VCaP (cell line): ENCODE results near the gene FAF2.

Experiments used
- H3K27ac ChIP-seq: fragments of 450-650 bp; 2 replicates; pipeline ENCODE4 v1.5.1; 2017
- CTCF ChIP-seq: fragments of 450-650 bp; conservative IDR thresholded peaks from 2 replicates; pipeline ENCODE4 v1.5.1; 2017; ENCODE audit warnings: mild to moderate bottlenecking, moderate library complexity

Gene FAF2

GRCh38 chr5:176425138-176425537 lies 23.0 kb upstream of the FAF2 start:
- no peak overlapping the region for H3K27ac ChIP-seq
- TF ChIP-seq CTCF: no peak

GRCh38 chr5:176425791-176426190 lies 22.4 kb upstream of the FAF2 start:
- no peak for TF ChIP-seq CTCF
- H3K27ac ChIP-seq: no peak overlapping the region

GRCh38 chr5:176426876-176427275 lies 21.3 kb upstream of the FAF2 start:
- H3K27ac ChIP-seq: no peak overlapping the region
- TF ChIP-seq CTCF: no peak

GRCh38 chr5:176427971-176428370 lies 20.2 kb upstream of the FAF2 start:
- TF ChIP-seq CTCF: no peak
- H3K27ac ChIP-seq: no peak overlapping the region

GRCh38 chr5:176429972-176430371 lies 18.2 kb upstream of the FAF2 start:
- no peak for TF ChIP-seq CTCF
- no peak overlapping the region for H3K27ac ChIP-seq

GRCh38 chr5:176432707-176433106 lies 15.5 kb upstream of the FAF2 start:
- no peak overlapping the region for H3K27ac ChIP-seq
- no peak for TF ChIP-seq CTCF

GRCh38 chr5:176436656-176437055 lies 11.5 kb upstream of the FAF2 start:
- TF ChIP-seq CTCF: no peak
- H3K27ac ChIP-seq: no peak overlapping the region
